Muscle of leg (tissue), 11 donors: ENCODE measurements around the gene ACOT8. TPM values are rescaled to one million over a fixed set of nuclear protein-coding genes. Genes with fewer than 3 reads are reported as not detected.

Source experiments
- DNase-seq: peaks from one replicate; pipeline ENCODE4 v3.0.0; 2013
- H3K27ac ChIP-seq: one replicate; pipeline ENCODE4 v1.5.1; 2013; ENCODE audit warnings: mild to moderate bottlenecking, low read length, control low read depth
- H3K27me3 ChIP-seq: one replicate; pipeline ENCODE4 v1.6.1; 2013; ENCODE audit warnings: low read length; ENCODE audit not compliant: control insufficient read depth, insufficient read depth
- H3K36me3 ChIP-seq: one replicate; pipeline ENCODE4 v1.6.1; 2013; ENCODE audit warnings: low read length; ENCODE audit not compliant: control insufficient read depth, insufficient read depth
- H3K4me1 ChIP-seq: one replicate; pipeline ENCODE4 v1.6.1; 2013; ENCODE audit warnings: low read length; ENCODE audit not compliant: control insufficient read depth, insufficient read depth
- H3K4me3 ChIP-seq: one replicate; pipeline ENCODE4 v1.5.1; 2013; ENCODE audit warnings: low read length, control low read depth
- H3K9me3 ChIP-seq: replicated peaks from 2 replicates; pipeline ENCODE4 v1.6.1; 2013; ENCODE audit warnings: low read depth, low read length; ENCODE audit not compliant: control insufficient read depth
- WGBS: methylation state at CpG from one replicate; pipeline ENCODE4 v1.1.5; 2013; ENCODE audit warnings: missing lambda C conversion rate; ENCODE audit not compliant: insufficient coverage; 5-methylcytosine and 5-hydroxymethylcytosine counted together
- polyA plus RNA-seq, 8 donors: library from polyadenylated mRNA; unstranded; fragments of 120-200 nt; gene quantifications; one replicate each; pipeline versions ENCODE4 v1.2.1 to v1.2.3, GENCODE V29; 2013; ENCODE audit warnings: inconsistent platforms in 1 of 8, low replicate concordance in 1 of 8; ENCODE audit not compliant: insufficient read length in 8 of 8, insufficient read depth in 1 of 8
- total RNA-seq: library from RNA; stranded (reverse); fragments of 120-200 nt; gene quantifications from one replicate; pipeline ENCODE4 v1.2.4, GENCODE V29; 2013

The ACOT8 gene
- total and polyA plus RNA-seq, 9 donors = 16.8 to 22.5 (median 19.5) TPM

DNA sequence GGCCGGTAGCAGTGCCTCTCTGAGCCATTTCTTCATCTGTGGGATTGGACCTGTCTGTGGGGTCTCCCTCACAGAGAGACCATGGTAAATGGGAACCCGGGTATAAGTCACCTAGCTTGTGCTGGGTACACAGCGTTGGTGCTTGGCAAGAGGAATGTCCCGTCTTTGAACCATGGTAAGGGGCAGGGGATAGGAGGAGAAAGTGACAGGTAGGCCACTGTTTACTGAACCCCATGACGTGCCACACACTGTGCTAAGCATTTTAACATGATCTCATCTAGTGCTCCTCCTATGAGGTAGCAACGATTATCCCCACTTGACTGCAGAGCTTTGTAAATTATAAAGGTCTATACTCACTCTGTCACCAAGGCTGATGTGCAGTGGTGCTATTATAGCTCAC lies 29.5 kb downstream of the ACOT8 start:
- WGBS = 84% methylated on average over 3 of the region's 6 CpGs
- Histone ChIP-seq H3K27me3 (peaks cover 17% of the 10 kb centered on the region), H3K27ac (peak overlapping the region; percentile 96), H3K9me3 (no peaks in the 10 kb centered on the region), H3K4me1 (peaks cover 51% of the 10 kb centered on the region), H3K36me3 (peaks cover 18% of the 10 kb centered on the region), H3K4me3 (peak overlapping the region; percentile 48)
- DNase-seq = no peak

DNA sequence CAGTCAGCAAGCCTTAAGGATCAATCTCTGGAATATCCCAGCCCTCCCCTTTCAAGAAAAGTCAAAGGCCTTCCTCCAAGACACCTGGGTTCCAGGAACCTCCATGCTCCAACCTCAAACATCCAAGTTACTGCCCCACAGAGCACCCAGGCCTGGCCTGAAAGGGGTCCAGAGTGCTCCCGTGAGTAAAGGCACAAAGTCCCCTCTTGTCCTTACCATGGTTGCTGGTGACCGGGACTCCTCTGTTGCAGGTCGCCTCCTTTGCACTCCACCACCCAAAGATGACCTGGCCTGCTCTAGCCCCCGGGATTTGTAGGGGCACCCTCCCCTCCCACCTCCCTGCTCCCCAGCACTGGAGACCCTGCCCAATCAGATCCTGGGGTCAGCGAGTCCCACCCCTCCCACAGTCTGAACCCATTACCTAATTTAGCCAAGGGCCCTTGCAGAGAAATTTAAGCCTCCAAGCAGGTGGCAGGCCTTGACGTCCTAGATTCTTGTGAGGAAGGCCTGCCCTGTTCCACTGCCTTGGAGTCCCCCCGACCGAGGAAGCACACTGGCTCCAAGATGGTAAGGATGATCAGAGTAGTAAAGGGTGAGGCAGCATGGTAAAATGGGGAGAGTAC lies 30.1 kb downstream of the ACOT8 start, which contains the start of gene TNNC2:
Gene TNNC2, minus strand, starts transcription at position 283 of the 623 bp plus-strand sequence. Its CDS starts 64 bp downstream, at position 219.
- H3K27ac ChIP-seq = peak within 1 kb of the TSS; percentile 96
- WGBS = 79% methylated on average over 7 of the region's 8 CpGs
- DNase-seq = peak; percentile 82

DNA sequence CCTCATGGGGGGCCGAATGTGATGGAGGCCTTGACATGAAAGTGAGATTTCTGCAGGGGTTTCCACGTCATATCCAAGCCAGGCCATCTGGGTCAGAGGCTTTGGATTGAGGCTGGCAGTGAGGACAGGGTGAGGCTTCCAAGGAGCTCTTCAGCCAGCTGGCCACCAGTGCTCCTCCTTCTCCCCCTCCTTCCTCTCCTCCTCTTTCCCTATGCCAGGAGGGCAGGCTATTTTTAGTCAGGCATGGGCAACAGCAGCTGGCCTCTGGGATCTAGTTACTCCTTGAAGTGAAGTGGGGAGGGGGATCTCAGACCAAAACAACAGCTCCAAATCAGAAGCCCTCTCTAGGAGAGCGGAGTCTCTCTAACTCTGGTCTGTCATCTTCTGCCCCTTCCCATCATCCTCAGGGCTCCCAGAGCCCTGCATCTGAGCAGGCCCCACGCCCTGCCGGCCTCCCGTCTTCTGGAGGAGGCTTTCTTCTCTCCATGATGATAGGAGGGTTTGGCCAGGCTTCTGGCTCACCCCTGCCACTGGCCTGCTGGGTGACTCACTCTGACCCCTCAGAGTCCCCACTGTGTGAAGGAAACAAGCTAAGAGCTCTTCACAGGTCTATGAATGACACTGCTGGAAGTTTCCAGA lies 30.7 kb downstream of the ACOT8 start:
- H3K4me1 ChIP-seq = peaks cover 51% of the 10 kb centered on the region
- peak; percentile 86 for DNase-seq

More for the DNA sequence above, 30.1 kb downstream of the ACOT8 start, which contains the start of gene TNNC2:
- Histone ChIP-seq H3K4me3 (peak within 1 kb of the TSS; percentile 57), H3K36me3 (peaks cover 24% of the 10 kb centered on the region), H3K9me3 (no peaks in the 10 kb centered on the region), H3K4me1 (peaks cover 51% of the 10 kb centered on the region), H3K27me3 (peaks cover 22% of the 10 kb centered on the region)

DNA sequence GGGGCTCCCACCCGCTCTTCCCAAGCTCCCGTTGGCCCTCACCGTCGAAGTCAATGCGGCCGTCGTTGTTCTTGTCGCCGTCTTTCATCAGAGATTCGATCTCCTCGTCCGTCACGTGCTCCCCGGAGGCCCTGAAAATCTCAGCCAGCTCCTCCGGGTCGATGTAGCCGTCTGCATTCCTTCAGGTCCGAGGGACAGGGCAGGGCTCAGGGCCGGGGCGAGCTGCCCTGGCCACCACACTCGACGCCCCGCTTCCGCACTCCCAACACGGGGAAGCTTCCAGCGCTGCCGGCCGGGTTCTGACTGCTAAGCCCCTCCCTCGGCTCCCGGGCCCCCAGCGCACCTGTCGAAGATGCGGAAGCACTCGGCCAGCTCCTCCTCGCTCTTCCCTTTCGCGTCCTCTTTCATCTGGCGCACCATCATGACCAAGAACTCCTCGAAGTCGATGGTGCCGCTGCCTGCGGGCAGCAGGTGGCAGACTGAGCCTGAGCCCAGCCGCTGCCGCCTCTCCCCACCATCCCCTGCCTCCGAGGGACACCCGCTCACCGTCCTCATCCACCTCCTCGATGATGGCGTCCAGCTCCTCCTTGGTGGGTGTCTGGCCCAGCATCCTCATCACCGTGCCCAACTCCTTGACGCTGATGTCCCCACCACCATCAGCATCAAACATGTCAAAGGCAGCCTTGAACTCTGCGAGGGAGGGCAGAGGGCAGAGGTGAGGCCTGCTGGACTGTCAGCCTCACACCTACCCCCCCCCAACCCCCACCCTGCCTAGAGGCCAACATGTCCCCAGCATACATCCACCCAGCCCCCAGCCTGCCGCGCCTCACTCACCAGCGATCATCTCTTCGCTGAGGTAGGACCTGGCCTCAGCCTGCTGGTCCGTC lies 33.0 kb downstream of the ACOT8 start:
- Histone ChIP-seq H3K27ac (peak overlapping the region; percentile 96), H3K4me3 (peak overlapping the region; percentile 57), H3K9me3 (no peaks in the 10 kb centered on the region), H3K36me3 (peaks cover 36% of the 10 kb centered on the region), H3K4me1 (peaks cover 44% of the 10 kb centered on the region), H3K27me3 (peaks cover 24% of the 10 kb centered on the region)
- DNase-seq = peak; percentile 50
- 16% methylated on average over 55 of the region's 57 CpGs for WGBS

More for the DNA sequence above, 30.7 kb downstream of the ACOT8 start:
- Histone ChIP-seq H3K36me3 (peaks cover 27% of the 10 kb centered on the region), H3K9me3 (no peaks in the 10 kb centered on the region), H3K27ac (peak overlapping the region; percentile 96), H3K4me3 (peak overlapping the region; percentile 57), H3K27me3 (peaks cover 24% of the 10 kb centered on the region)
- 33% methylated on average over 1 of the region's 6 CpGs for WGBS

DNA sequence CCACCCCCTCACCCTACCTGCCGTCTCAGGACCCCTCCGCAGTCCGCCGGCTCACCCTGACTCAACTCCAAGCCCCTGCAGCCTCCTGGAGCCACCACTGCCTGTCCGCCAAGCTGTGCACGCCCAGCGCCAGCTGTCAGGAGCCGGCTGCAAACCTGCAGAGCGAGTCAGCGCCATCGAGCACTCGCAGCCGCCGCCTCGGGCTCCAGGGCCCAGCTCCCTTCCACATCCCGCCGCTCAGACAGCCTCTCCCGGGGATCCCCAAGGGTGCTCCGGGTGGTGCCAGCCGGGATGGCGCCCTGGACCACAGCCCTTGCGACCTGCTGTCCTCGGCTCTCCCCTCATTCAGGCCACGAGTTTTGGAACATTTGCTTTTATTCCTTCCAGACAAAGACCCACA lies 34.3 kb downstream of the ACOT8 start:
- H3K36me3 ChIP-seq = peaks cover 44% of the 10 kb centered on the region
- no peak for DNase-seq
- H3K27ac ChIP-seq = peak overlapping the region; percentile 71
- peaks cover 24% of the 10 kb centered on the region for H3K27me3 ChIP-seq
- H3K4me3 ChIP-seq = peak overlapping the region; percentile 57
- peaks cover 31% of the 10 kb centered on the region for H3K4me1 ChIP-seq
- no peaks in the 10 kb centered on the region for H3K9me3 ChIP-seq
- WGBS = 5% methylated on average over 24 of the region's 24 CpGs

DNA sequence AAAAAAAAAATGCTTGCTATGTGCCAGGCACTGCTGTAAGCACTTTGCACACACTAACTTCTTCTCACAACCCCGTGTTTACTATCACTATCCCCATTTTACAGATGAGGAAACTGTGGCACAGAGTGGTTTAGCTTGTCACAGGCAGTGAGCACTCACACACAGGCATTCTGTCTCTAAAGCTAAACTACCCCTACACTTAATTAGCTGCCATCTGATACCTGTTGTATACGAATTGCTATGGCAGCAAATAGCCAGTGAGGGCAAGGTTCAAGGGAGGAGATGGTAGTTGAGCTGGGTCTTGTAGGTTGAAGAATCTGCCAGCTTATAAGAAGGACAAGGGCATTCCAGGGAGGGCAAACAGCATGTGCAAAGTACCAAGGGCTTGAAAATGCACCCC lies 35.2 kb downstream of the ACOT8 start:
- Histone ChIP-seq H3K27me3 (peaks cover 24% of the 10 kb centered on the region), H3K36me3 (peaks cover 50% of the 10 kb centered on the region), H3K4me3 (no peak overlapping the region), H3K4me1 (peaks cover 27% of the 10 kb centered on the region), H3K9me3 (no peaks in the 10 kb centered on the region), H3K27ac (no peak overlapping the region)
- 60% methylated on average over 1 of the region's 2 CpGs for WGBS
- DNase-seq = no peak

GRCh38 chr20:45819466-45819865 lies 37.7 kb downstream of the ACOT8 start:
- H3K36me3 ChIP-seq = peaks cover 56% of the 10 kb centered on the region
- no CpG with 5 or more reads among the region's 4 CpGs for WGBS
- H3K9me3 ChIP-seq = no peaks in the 10 kb centered on the region
- H3K27ac ChIP-seq = no peak overlapping the region
- H3K27me3 ChIP-seq = peaks cover 24% of the 10 kb centered on the region
- no peak overlapping the region for H3K4me3 ChIP-seq
- peaks cover 22% of the 10 kb centered on the region for H3K4me1 ChIP-seq
- DNase-seq = no peak

DNA sequence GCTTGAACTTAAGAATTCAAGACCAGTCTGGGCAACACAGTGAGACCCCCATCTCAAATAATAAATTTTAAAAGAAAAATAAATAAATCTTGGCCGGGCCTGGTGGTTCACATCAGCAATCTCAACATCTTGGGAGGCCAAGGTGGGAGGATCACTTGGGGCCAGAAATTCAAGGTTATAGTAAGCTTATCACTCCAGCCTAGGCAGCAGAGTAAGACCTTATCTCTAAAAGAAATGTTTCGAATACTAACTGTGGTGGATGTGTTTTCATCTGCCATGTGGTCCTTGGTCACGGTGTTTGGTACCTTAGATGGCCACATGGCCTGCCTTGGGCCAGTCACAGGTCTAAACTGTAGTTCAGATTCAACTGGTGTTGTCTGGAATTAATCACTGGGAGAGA lies 39.0 kb downstream of the ACOT8 start:
- H3K27me3 ChIP-seq = peaks cover 12% of the 10 kb centered on the region
- peaks cover 51% of the 10 kb centered on the region for H3K36me3 ChIP-seq
- no peak overlapping the region for H3K4me3 ChIP-seq
- H3K27ac ChIP-seq = peak overlapping the region; percentile 38
- no peak for DNase-seq
- peaks cover 23% of the 10 kb centered on the region for H3K4me1 ChIP-seq
- 75% methylated on average over 2 of the region's 3 CpGs for WGBS
- H3K9me3 ChIP-seq = no peaks in the 10 kb centered on the region

GRCh38 chr20:45817376-45818194 lies 39.6 kb downstream of the ACOT8 start:
- Histone ChIP-seq H3K36me3 (peaks cover 44% of the 10 kb centered on the region), H3K9me3 (no peaks in the 10 kb centered on the region), H3K27me3 (peaks cover 6% of the 10 kb centered on the region), H3K4me3 (no peak overlapping the region), H3K4me1 (peaks cover 23% of the 10 kb centered on the region), H3K27ac (peak overlapping the region; percentile 42)
- DNase-seq = no peak
- 53% methylated on average over 3 of the region's 9 CpGs for WGBS
